Measurements from ENCODE around the gene NABP1. TPM values are rescaled to one million over a fixed set of nuclear protein-coding genes. Genes with fewer than 3 reads are reported as not detected.
A peak's percentile ranks its signal among the peaks of the same experiment; 100 is the strongest.

Gene NABP1
- total RNA-seq, 2 experiments from 2014 or later: 16.7 to 42.5 TPM

DNA sequence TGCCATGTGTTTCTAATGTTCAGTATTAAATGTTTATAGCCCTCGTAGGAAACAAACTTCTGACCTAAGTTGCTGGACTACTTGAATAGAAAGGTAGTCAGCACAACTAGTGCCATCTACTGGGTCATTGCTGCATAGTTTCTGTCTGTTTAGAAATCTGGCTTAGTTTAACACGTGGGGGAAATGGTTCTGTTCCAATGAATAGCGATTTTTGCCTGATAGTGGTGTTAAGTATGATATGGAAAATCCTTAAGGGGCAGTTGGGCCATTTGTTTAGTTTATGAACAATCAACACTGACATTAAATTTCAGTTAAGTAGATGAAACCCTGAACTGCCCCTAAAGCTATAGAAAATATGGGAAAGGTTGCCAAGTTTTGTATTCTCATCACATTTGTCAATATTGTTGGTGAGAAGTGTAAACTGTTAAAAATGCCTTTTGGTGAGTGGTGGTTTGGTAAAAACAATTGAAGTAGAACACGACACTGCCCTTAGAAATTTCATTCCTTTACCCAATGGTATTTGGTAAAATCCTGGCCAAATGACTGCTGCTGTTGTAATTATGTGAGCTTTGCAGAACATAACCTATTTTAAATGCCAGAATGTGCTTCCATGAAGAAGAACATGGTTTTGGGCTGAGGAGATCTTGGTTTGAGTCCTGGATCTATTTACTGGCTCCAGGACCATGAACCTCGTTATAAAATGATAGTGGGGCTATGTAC, 13.2 kb downstream of the NABP1 start:
- H3K4me2 ChIP-seq (ENCODE audit: low read length): no peak overlapping the region
- ChIA-PET POLR2A (interaction anchor here (0.8 to 0.9 kb wide), 2 partner anchors 10 to 134 kb away, joined by 3 to 4 read pairs; no protein-coding TSS in a partner anchor), CTCF (ENCODE audit: unreplicated experiment) (no interaction called here)
- peak; percentile 74 for DNase-seq (ENCODE audit: low spot score)
- BruUV-seq (replicated peaks): TSS peak; percentile 1
- H3K9me3 ChIP-seq (ENCODE audit: low read length): no peaks in the 10 kb centered on the region
- peaks cover 27% of the 10 kb centered on the region for H3K36me3 ChIP-seq (ENCODE audit: insufficient read depth, low read length)
- no peaks in the 10 kb centered on the region for H3K9me2 ChIP-seq (ENCODE audit: insufficient read depth, low read length)
- TF ChIP-seq, protein P1, sequence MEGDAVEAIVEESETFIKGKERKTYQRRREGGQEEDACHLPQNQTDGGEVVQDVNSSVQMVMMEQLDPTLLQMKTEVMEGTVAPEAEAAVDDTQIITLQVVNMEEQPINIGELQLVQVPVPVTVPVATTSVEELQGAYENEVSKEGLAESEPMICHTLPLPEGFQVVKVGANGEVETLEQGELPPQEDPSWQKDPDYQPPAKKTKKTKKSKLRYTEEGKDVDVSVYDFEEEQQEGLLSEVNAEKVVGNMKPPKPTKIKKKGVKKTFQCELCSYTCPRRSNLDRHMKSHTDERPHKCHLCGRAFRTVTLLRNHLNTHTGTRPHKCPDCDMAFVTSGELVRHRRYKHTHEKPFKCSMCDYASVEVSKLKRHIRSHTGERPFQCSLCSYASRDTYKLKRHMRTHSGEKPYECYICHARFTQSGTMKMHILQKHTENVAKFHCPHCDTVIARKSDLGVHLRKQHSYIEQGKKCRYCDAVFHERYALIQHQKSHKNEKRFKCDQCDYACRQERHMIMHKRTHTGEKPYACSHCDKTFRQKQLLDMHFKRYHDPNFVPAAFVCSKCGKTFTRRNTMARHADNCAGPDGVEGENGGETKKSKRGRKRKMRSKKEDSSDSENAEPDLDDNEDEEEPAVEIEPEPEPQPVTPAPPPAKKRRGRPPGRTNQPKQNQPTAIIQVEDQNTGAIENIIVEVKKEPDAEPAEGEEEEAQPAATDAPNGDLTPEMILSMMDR (conservative IDR thresholded peaks at IDR 0.05; ENCODE audit: low read length): peak; percentile 87
- no peak for TF ChIP-seq EZH2phosphoT487 (IDR thresholded peaks at IDR 0.05; ENCODE audit: borderline replicate concordance, low read depth, low read length)
- H3K27ac ChIP-seq (ENCODE audit: low read depth, low read length, poor library complexity, severe bottlenecking): no peak overlapping the region
- no peaks in the 10 kb centered on the region for H3K79me2 ChIP-seq (ENCODE audit: insufficient read depth, low read depth, low read length)
- H3K4me3 ChIP-seq (ENCODE audit: low read depth, low read length, poor library complexity, severe bottlenecking): no peak overlapping the region
- intact Hi-C loops (cut with micrococcal nuclease; ENCODE audit: unreplicated experiment): loop anchor here (1.0 kb wide), 2 partner anchors 120 to 125 kb away; no protein-coding TSS in a partner anchor
- H4K20me1 ChIP-seq (ENCODE audit: insufficient read depth, low read length): 0 out of 2 replicates have a peak, but pooled peaks cover 4% of the 10 kb centered on the region
- peaks cover 4% of the 10 kb centered on the region for H3K4me1 ChIP-seq (ENCODE audit: insufficient read depth, low read length, poor library complexity, severe bottlenecking)
- H2AFZ ChIP-seq (ENCODE audit: low read length): no peak overlapping the region

DNA sequence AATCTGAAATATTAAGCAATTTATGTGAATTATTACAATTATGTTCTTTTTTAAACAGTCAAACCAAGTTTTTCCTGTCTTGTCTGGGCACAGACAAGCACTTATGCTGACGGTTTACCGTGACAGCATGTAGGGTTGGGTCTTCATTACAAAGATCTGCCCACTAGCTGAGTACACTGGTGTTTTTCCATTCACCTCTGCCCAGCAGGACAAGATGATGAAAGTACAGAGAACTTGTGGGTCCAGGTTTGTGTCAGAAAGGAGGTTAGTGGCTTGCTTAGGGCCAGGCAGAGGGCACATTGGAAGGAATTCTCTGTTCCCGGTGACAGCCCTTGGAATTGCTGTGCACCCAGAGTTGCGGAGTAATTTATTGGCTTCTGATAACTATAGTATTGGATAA, 14.0 kb downstream of the NABP1 start:
- Histone ChIP-seq H3K36me3 (ENCODE audit: insufficient read depth, low read length) (peaks cover 19% of the 10 kb centered on the region), H3K27ac (ENCODE audit: low read depth, low read length, poor library complexity, severe bottlenecking) (no peak overlapping the region), H3K9me2 (ENCODE audit: insufficient read depth, low read length) (no peaks in the 10 kb centered on the region), H3K79me2 (ENCODE audit: insufficient read depth, low read depth, low read length) (no peaks in the 10 kb centered on the region), H3K4me1 (ENCODE audit: insufficient read depth, low read length, poor library complexity, severe bottlenecking) (peaks cover 4% of the 10 kb centered on the region), H2AFZ (ENCODE audit: low read length) (no peak overlapping the region), H3K9me3 (ENCODE audit: low read length) (no peaks in the 10 kb centered on the region), H3K4me3 (ENCODE audit: low read depth, low read length, poor library complexity, severe bottlenecking) (no peak overlapping the region), H3K4me2 (ENCODE audit: low read length) (no peak overlapping the region), H4K20me1 (ENCODE audit: insufficient read depth, low read length) (0 out of 2 replicates have a peak, but pooled peaks cover 4% of the 10 kb centered on the region)
- DNase-seq (ENCODE audit: low spot score): no peak
- TF ChIP-seq, protein P1 (conservative IDR thresholded peaks at IDR 0.05; ENCODE audit: low read length): no peak
- no peak for TF ChIP-seq EZH2phosphoT487 (IDR thresholded peaks at IDR 0.05; ENCODE audit: borderline replicate concordance, low read depth, low read length)
- BruUV-seq (replicated peaks): no TSS peak
- intact Hi-C loops (cut with micrococcal nuclease; ENCODE audit: unreplicated experiment): loop anchor here (1.0 kb wide), 2 partner anchors 121 to 126 kb away; no protein-coding TSS in a partner anchor
- CTCF ChIA-PET (ENCODE audit: unreplicated experiment): no interaction called here
- POLR2A ChIA-PET: interaction anchor here (0.9 kb wide), 1 partner anchor 11 kb away, joined by 4 read pairs; no protein-coding TSS in a partner anchor
